Stimulated activated memory B cell treated with anti-CD40 and anti-IgM and Interleukin-4, amounts not matched to agents 10 μg/mL and 1 μg/mL and 100 μg/mL, for 72 hours (primary cell): ENCODE measurements around the gene MFSD12.
"Not testable (repeated sequence)": the region's sequence is repeated elsewhere in the genome, so short reads cannot be mapped to it uniquely, and the experiment has no call there.

Experiments used
- ATAC-seq: fragments of 150-1000 bp; cut with Tn5 transposase; 2 replicates; pipeline ENCODE4 v1.10.0; 2021
- H3K27ac Mint-ChIP-seq: one replicate; pipeline ENCODE4 v1.8.0; 2022; ENCODE audit warnings: mild to moderate bottlenecking, mixed read lengths
- H3K27me3 Mint-ChIP-seq: one replicate; pipeline ENCODE4 v1.8.0; 2022; ENCODE audit warnings: mixed read lengths
- H3K36me3 Mint-ChIP-seq: one replicate; pipeline ENCODE4 v1.8.0; 2022; ENCODE audit warnings: mixed read lengths
- H3K4me1 Mint-ChIP-seq: one replicate; pipeline ENCODE4 v1.8.0; 2022; ENCODE audit warnings: mixed read lengths
- H3K4me3 Mint-ChIP-seq: one replicate; pipeline ENCODE4 v1.8.0; 2022; ENCODE audit warnings: mild to moderate bottlenecking, moderate library complexity, mixed read lengths
- H3K9me3 Mint-ChIP-seq: one replicate; pipeline ENCODE4 v1.8.0; 2022; ENCODE audit warnings: mixed read lengths

Gene MFSD12

DNA sequence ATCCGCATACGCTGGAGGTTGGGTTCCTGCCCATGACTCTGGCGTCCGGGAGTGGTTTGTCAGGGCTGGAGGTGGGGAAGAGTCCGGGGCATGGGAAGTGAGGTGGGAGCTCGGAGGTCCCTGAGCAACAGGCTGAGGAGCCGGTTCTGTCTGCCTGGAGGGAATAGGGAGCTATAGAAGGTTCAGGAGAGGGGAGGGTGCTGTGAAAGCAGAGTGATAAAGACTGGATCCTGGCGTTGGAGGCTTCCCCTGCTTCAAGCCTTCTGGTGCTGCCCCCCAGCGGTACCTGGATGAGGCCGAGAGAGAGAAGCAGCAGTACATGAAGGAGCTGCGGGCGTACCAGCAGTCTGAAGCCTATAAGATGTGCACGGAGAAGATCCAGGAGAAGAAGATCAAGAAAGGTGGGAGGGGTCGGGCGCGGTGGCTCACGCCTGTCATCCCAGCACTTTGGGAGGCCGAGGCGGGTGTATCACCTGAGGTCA, 17.9 kb upstream of the MFSD12 start:
- no peak for ATAC-seq

DNA sequence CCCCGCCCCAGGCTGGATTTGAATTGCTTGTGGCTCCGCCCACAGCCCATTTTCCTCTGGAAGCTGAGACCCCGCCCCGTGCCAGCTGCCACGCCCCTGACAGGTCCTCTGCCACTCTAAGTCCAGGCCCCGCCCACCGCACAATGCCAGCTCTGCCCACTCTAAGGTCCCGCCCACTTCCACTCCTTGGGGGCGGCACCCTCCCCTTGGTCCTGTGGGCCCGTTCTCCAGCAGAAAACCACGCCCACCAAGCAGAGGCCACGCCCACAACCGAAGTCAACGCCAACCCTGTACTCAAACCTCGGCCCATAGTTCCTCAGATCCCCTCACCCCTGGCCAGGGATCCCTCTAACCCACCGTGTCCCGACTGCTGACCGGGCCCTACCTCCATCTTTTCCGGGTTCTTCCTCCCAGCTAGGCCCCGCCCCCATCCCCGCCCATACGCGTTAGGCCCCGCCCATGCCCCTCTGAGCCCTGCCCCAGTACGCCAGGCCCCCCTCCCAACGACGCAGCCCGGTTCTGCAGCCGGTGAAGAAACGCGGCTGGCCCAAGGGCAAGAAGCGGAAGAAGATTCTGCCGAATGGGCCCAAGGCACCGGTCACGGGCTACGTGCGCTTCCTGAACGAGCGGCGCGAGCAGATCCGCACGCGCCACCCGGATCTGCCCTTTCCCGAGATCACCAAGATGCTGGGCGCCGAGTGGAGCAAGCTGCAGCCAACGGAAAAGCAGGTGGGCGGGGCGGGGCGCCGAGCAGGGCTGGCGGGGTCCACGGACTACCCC, 16.7 kb upstream of the MFSD12 start:
- peaks cover 27% of the 10 kb centered on the region for H3K36me3 Mint-ChIP-seq
- peaks cover 30% of the 10 kb centered on the region for H3K4me1 Mint-ChIP-seq
- H3K9me3 Mint-ChIP-seq: no peaks in the 10 kb centered on the region
- ATAC-seq: peak; percentile 27
- H3K27ac Mint-ChIP-seq: peak overlapping the region; percentile 60
- H3K27me3 Mint-ChIP-seq: no peaks in the 10 kb centered on the region
- peak overlapping the region; percentile 77 for H3K4me3 Mint-ChIP-seq

More for the DNA sequence above, 17.9 kb upstream of the MFSD12 start:
- Mint-ChIP-seq H3K9me3 (no peaks in the 10 kb centered on the region), H3K4me3 (no peak overlapping the region), H3K4me1 (peaks cover 30% of the 10 kb centered on the region), H3K27me3 (no peaks in the 10 kb centered on the region), H3K36me3 (peaks cover 27% of the 10 kb centered on the region), H3K27ac (no peak overlapping the region)

DNA sequence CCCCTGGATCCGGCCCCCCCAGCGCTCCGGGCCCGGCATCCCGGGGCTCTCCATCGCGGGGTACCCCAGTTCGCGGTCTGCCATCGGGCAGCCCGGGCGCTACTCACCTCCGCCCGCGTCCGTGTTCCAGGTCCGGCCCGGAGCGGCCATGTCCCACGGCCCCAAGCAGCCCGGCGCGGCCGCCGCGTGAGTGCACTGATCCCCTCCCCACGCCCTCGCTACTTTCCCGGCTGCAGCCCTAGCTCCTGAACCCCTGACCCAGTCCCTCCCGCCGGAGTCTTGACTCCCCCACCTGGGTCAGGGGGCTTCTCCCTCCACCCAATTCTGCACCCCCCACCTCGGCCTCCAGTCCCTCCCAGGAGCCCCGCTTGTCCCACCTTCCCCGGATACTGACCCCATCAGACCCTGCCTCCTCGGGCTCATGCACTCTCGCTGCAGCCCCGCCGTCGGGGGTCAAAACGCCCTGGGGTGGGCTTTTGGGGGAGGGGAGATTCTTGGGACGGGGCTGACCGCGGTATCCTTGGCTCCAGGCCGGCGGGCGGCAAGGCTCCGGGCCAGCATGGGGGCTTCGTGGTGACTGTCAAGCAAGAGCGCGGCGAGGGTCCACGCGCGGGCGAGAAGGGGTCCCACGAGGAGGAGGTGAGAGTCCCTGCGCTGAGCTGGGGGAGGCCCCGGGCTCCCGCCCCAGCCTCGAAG, 15.9 kb upstream of the MFSD12 start:
- Mint-ChIP-seq H3K4me1 (peaks cover 30% of the 10 kb centered on the region), H3K9me3 (no peaks in the 10 kb centered on the region), H3K27ac (peak overlapping the region; percentile 60), H3K27me3 (no peaks in the 10 kb centered on the region), H3K36me3 (peaks cover 21% of the 10 kb centered on the region), H3K4me3 (peak overlapping the region; percentile 77)
- peak; percentile 14 for ATAC-seq

DNA sequence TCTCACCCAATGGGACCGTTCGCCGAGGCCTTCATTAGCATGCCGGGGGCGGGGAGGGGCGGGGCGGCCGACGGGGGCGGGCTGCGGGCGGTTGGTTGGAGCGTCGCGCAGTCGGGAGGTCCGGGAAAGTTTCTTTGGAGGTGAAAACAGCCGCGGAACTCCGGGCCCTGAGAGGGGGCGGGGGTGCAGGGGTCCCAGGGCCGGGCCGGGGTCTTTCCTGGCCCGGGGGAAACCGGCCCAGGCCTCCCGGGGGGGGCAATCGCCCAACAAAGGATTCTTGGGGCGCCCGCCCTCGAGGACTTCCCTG, 15.4 kb upstream of the MFSD12 start, which contains the start of gene HMG20B:
TSS of gene HMG20B (plus strand) at position 90 of the 307 bp plus-strand sequence. CDS start 366 bp downstream, outside the sequence.
- peaks cover 30% of the 10 kb centered on the region for H3K4me1 Mint-ChIP-seq
- H3K4me3 Mint-ChIP-seq: peak within 1 kb of the TSS; percentile 77
- peaks cover 21% of the 10 kb centered on the region for H3K36me3 Mint-ChIP-seq
- peak within 1 kb of the TSS; percentile 60 for H3K27ac Mint-ChIP-seq
- no peaks in the 10 kb centered on the region for H3K9me3 Mint-ChIP-seq
- no peak for ATAC-seq
- H3K27me3 Mint-ChIP-seq: no peaks in the 10 kb centered on the region

DNA sequence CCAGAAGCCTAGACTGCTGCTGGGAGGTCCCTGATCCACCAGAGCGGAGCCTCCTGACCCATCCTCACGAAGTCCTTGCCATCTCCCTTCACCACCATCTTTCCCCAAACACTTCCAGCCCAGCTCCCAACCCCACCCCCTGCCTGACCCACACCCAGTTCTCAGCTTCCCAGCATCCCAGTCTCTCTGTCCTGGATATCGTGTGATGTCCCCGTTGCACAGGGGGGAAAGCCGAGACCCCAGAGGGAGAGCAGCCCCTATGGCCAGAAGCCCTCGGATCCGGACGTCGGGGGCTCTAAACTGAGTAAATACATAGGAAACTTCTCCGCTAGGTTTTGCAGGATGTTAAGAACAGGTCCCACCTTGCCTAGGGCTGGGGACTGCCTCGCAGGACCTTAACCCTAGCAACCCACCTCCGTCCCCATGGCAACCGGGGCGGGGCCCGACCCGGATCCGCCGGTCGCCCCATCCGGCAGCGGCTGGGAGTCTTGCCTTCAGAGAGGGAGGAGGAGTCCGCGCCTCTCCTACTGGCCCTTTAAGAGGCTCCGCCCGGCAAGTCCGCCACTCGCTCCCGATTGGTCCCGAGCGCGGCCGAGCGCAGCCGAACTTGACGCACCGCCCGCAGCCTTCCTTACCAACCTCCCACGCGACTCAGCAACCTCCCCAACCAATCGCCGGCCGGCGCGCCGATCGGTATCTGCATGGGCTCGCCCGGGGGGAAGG, 14.9 kb upstream of the MFSD12 start:
- H3K4me3 Mint-ChIP-seq: peak overlapping the region; percentile 77
- peaks cover 21% of the 10 kb centered on the region for H3K36me3 Mint-ChIP-seq
- peak overlapping the region; percentile 38 for H3K27ac Mint-ChIP-seq
- ATAC-seq: peak; percentile 98
- peaks cover 30% of the 10 kb centered on the region for H3K4me1 Mint-ChIP-seq
- H3K27me3 Mint-ChIP-seq: no peaks in the 10 kb centered on the region
- no peaks in the 10 kb centered on the region for H3K9me3 Mint-ChIP-seq

DNA sequence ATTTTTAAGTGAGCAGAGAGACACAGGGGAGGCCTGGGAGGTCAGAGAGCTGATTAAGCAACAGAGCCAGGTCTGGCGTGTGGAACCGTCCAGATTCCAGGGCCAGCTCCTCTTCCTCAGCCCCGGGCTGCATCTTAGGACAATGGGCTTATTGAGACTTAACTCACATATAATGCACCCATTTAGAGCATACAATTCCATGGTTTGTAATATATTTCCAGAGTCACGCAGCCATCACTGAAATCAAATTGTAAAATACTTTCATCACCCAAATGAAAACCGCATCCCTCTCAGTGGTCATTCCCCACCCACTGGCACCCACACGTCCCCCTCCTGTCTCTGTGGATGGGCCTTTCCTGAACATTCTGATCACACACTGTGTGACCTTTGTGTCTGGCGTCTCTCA, 13.2 kb upstream of the MFSD12 start:
- Mint-ChIP-seq H3K27me3 (no peaks in the 10 kb centered on the region), H3K27ac (no peak overlapping the region), H3K36me3 (peaks cover 9% of the 10 kb centered on the region), H3K4me1 (peaks cover 30% of the 10 kb centered on the region), H3K9me3 (no peaks in the 10 kb centered on the region), H3K4me3 (no peak overlapping the region)
- ATAC-seq: no peak

DNA sequence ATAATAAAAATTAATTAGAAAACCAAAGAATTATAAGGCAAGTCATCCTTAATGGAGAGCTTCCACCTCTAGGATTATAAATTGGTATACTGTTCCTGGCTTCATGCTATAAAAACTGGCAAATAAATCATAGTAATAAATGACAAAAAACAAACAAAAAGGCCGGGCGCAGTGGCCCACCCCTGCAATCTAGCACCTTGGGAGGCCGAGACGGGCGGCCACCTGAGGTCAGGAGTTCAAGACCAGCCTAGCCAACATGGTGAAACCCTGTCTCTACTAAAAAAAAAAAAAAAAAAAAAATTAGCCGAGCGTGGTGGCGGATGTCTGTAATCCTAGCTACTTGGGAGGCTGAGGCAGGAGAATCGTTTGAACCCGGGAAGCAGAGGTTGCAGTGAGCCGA, 12.7 kb upstream of the MFSD12 start:
- not testable (repeated sequence) for H3K9me3 Mint-ChIP-seq, H3K27ac Mint-ChIP-seq, H3K27me3 Mint-ChIP-seq, H3K4me3 Mint-ChIP-seq, ATAC-seq, H3K36me3 Mint-ChIP-seq
- peaks cover 24% of the 10 kb centered on the region for H3K4me1 Mint-ChIP-seq

DNA sequence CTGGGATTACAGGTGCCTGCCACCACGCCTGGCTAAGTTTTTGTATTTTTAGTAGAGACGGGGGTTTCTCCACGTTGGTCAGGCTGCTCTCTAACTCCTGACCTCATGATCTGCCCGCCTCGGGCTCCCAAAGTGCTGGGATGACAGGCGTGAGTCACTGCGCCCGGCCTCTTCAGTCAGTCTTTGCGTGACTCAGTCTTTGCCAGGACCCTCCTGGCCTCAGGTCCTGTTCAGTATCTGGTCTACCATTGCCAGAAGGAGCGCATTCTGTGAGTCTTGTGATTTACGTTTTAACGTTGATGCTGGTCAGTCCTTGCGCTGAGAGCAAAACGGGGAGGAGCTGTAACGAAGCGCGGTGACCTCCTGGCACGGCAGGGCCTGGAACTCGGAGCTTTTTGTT, 7.8 kb upstream of the MFSD12 start:
- H3K27me3 Mint-ChIP-seq: no peaks in the 10 kb centered on the region
- H3K36me3 Mint-ChIP-seq: no peaks in the 10 kb centered on the region
- no peaks in the 10 kb centered on the region for H3K9me3 Mint-ChIP-seq
- H3K4me3 Mint-ChIP-seq: no peak overlapping the region
- H3K27ac Mint-ChIP-seq: no peak overlapping the region
- no peaks in the 10 kb centered on the region for H3K4me1 Mint-ChIP-seq
- no peak for ATAC-seq

DNA sequence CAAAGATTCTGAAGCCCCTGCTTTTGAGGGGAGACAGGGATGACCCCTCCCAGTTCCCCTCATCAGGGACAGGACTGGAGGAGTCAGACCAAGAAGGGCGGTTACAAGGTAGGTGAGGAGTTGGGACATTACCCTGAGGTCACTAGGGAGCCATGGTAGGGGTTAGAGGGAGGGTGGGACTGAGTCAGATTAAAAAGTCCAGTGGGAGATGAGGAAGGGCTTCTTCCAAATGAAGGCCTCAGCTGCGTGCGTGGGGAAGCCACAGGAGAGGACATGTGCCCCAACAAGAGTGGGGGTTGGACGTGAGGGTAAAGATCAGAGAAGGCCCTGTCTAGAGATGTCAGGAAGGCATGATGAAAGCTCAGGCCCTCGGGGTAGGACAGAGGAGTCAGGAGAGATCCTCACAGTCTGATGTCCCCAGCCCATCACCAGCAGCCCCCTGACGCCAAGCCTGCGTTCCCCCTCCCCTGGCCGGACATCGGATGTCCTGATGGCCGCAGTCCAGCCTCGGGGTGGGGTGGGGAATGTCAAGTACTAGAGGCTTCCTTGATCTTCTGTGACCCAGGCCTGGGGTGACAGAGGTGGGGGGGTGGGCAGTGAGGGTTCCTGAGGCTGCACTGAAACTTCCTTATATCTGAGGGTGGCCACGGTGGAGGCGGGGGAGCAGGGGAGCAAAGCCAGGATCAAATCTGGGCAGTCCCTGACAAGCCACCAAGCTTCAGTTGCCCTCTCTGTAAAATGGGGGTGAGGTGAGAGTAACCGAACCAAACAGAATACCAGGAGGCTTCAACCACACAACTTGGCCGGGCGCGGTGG, 6.5 kb upstream of the MFSD12 start:
- no peaks in the 10 kb centered on the region for H3K9me3 Mint-ChIP-seq
- H3K36me3 Mint-ChIP-seq: no peaks in the 10 kb centered on the region
- H3K4me3 Mint-ChIP-seq: no peak overlapping the region
- ATAC-seq: no peak
- no peaks in the 10 kb centered on the region for H3K27me3 Mint-ChIP-seq
- no peaks in the 10 kb centered on the region for H3K4me1 Mint-ChIP-seq
- H3K27ac Mint-ChIP-seq: no peak overlapping the region

DNA sequence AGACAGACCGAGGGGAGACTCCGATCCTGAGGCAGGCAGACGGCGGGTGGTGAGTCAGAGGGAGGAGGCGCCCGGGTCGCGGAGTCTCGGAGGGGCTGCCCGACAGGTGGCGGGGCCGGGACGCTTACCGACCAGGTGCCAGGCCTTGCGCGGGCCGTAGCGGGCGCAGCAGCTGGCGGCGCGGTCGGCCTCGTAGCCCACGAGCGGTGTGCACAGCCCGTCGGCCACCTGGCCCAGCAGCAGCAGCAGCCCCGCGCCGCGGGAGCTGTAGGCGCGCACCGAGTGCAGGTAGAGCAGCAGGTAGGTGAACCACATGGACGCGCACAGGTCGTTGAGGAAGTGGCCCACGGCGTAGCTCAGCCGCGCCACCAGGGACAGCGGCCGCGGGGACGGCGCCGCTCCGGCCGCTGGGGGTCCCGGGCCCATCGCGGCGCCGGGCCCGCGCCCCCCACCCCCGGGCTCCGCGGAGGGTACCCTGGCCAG, 367 bp downstream of the MFSD12 start:
- Mint-ChIP-seq H3K9me3 (no peaks in the 10 kb centered on the region), H3K36me3 (peaks cover 19% of the 10 kb centered on the region), H3K27me3 (no peaks in the 10 kb centered on the region), H3K4me3 (peak overlapping the region; percentile 97), H3K4me1 (peaks cover 57% of the 10 kb centered on the region), H3K27ac (peak overlapping the region; percentile 99)
- peak; percentile 66 for ATAC-seq

DNA sequence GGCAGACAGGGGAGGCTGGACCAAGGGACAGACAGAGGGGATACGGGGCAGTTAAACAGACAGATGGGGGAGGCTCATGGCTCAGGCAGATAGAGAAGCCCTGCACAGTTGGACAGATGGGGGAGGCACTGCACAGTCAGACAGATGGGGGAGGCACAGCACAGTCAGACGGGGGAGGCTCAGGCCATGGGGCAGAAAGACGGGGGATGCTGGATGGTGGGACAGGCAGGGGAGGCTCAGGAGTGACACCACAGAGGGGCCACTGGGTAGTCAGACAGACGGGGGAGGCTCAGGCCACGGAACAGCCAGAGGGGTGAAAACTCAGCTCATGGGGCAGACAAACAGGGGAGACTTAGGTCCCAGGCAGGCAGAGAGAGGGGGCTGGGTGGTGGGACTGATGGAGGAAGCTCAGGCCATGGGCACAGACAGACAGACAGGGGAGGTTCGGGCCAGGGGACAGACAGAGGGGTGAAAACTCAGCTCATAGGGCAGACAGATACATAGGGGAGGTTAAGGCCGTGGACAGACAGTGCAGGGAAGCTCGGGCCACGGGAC, 886 bp downstream of the MFSD12 start:
- ATAC-seq: no peak
- Mint-ChIP-seq H3K4me1 (peaks cover 63% of the 10 kb centered on the region), H3K27ac (peak overlapping the region; percentile 99), H3K27me3 (no peaks in the 10 kb centered on the region), H3K36me3 (peaks cover 24% of the 10 kb centered on the region), H3K4me3 (peak overlapping the region; percentile 97), H3K9me3 (no peaks in the 10 kb centered on the region)

DNA sequence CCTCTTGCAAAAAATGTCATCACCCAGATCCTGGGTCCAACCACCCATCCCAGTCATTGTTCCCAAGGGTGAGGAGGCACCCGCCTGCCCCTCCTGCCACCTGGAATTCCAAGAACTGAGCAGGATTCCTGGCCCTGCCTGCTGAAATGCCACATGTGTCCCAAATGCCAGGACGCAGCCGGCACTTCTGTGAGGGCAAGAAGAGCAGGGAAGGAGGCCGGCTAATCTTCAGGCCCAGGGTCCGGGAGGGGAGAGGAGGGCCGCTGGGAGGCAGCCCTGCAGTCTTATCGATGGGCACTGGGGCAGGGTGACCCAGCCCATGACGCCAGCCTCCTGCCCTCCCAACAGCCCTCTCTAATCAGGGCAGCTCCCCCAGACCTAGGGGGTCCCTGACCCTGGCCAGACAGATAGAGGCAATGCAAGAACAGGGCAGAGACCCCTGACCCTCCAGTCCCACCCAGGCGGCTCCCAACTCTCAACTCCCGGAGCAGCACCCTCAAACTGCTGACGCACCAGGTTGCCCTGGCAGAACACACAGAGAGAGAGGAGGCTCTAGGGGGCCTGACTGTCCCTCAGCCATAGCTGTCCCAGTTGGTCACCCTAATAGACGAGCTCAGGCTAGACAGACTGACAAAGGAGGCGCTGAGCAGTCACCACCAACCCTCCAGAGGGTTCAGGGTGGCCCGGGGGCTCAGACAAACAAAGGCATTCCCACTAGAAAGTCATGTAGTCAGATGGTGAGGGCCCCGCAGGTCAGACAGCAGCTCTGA, 1.5 kb downstream of the MFSD12 start:
- Mint-ChIP-seq H3K4me3 (peak overlapping the region; percentile 97), H3K27me3 (no peaks in the 10 kb centered on the region), H3K27ac (peak overlapping the region; percentile 99), H3K36me3 (peaks cover 28% of the 10 kb centered on the region), H3K4me1 (peaks cover 69% of the 10 kb centered on the region), H3K9me3 (no peaks in the 10 kb centered on the region)
- no peak for ATAC-seq

DNA sequence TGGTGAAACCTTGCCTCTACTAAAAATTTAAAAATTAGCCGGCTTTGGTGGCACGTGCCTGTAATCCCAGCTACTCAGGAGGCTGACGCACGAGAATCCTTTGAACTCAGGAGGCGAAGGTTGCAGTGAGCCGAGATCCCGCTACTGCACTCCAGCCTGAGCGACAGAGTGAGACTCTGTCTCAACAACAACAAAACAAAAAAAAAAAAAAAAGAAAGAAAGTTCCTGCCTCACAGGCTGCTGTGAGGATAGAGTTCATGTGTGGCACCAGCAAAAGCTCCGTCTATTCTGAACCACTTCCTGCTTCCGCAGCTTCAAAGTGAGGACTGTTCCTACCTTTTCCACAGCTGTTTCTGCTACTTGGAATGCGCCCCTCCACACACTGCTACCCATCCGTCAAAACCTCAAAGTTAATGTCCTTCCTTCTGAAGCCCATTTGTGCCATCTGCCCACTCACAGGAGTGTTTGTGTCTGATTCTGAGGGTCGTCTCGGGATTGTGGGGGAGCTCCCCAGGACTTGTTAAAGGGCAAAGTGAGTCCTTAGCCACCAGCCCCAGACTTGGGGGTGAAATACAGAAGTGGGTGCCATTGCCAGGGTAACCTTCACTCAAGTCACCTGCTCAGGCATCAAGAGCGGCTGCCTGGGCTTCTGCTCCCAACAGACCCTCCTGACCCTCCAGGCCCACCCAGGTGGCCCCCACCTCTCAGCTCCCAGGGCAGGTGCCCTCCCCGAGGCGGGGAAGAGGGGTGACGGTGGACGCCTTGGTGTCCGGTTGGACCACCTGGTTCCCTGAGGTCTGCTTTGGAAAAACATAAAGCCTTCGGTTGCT, 2.9 kb downstream of the MFSD12 start:
- Mint-ChIP-seq H3K4me1 (peaks cover 72% of the 10 kb centered on the region), H3K4me3 (peak overlapping the region; percentile 97), H3K27me3 (no peaks in the 10 kb centered on the region), H3K9me3 (no peaks in the 10 kb centered on the region), H3K27ac (peak overlapping the region; percentile 99), H3K36me3 (peaks cover 31% of the 10 kb centered on the region)
- ATAC-seq: no peak
